OCI-LY3 (cell line): ENCODE measurements around the gene MPND.

ENCODE experiments used
- EZH2phosphoT487 ChIP-seq: fragments of 200-600 bp; shearing (Covaris generic); IDR thresholded peaks from 2 replicates; pipeline ENCODE4 v1.6.1; 2018; ENCODE audit warnings: antibody characterized with exemption, mixed run types, low read depth
- TF ChIP-seq, protein P1 (sequence below): fragments of 200-600, 300-600 bp; sonication (generic); IDR thresholded peaks from 2 replicates; pipeline ENCODE4 v1.5.1; 2014; ENCODE audit warnings: antibody characterized with exemption, low read length, low read depth

DNA sequence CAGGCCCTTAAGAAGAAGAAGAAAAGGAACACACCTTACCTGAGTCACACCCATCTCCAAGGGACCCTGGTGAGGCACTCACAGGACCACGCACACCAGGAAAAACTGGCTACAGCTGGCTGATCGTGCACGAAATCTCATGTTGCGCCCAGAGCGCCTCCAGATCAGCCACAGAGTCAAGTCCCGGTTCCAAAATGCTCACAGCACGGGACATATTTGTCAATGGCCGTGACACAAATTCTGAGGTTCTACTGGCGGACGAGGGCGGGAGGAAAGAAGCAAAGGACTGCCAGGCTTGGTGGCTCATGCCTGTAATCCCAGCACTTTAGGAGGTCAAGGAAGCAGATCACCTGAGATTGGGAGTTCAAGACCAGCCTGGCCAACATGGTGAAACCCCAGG is 35.5 kb downstream of the MPND start:
- TF ChIP-seq, protein P1, sequence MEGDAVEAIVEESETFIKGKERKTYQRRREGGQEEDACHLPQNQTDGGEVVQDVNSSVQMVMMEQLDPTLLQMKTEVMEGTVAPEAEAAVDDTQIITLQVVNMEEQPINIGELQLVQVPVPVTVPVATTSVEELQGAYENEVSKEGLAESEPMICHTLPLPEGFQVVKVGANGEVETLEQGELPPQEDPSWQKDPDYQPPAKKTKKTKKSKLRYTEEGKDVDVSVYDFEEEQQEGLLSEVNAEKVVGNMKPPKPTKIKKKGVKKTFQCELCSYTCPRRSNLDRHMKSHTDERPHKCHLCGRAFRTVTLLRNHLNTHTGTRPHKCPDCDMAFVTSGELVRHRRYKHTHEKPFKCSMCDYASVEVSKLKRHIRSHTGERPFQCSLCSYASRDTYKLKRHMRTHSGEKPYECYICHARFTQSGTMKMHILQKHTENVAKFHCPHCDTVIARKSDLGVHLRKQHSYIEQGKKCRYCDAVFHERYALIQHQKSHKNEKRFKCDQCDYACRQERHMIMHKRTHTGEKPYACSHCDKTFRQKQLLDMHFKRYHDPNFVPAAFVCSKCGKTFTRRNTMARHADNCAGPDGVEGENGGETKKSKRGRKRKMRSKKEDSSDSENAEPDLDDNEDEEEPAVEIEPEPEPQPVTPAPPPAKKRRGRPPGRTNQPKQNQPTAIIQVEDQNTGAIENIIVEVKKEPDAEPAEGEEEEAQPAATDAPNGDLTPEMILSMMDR, result no peak
- TF ChIP-seq EZH2phosphoT487, result no peak
